ENCODE results near the gene WDFY2.

DNA sequence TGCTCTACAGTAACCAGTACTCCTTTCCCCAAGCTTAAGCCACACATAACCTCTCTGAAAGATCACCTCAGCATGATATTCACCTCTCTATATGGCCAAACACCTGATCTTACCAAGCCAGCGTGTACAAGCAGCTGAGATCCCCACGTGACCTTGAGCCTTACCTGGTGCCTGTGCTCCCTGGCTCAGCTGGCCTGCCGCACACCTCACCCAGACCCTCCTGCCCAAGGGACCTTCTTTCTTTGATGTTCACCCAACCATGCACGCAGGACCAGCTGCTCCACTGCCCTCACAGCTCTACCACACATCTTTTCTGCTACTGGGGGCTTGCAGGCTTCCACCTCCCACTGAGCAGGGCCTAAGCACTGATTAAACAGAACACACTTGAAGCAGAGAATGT lies 210.7 kb downstream of the WDFY2 start:
- TF ChIP-seq, protein P1, sequence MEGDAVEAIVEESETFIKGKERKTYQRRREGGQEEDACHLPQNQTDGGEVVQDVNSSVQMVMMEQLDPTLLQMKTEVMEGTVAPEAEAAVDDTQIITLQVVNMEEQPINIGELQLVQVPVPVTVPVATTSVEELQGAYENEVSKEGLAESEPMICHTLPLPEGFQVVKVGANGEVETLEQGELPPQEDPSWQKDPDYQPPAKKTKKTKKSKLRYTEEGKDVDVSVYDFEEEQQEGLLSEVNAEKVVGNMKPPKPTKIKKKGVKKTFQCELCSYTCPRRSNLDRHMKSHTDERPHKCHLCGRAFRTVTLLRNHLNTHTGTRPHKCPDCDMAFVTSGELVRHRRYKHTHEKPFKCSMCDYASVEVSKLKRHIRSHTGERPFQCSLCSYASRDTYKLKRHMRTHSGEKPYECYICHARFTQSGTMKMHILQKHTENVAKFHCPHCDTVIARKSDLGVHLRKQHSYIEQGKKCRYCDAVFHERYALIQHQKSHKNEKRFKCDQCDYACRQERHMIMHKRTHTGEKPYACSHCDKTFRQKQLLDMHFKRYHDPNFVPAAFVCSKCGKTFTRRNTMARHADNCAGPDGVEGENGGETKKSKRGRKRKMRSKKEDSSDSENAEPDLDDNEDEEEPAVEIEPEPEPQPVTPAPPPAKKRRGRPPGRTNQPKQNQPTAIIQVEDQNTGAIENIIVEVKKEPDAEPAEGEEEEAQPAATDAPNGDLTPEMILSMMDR (conservative IDR thresholded peaks at IDR 0.05) = no peak
- no peak for TF ChIP-seq EZH2 (IDR thresholded peaks at IDR 0.05; ENCODE audit: low read depth)

Data from PC-9 (cell line).